IMR-90 (cell line): ENCODE measurements around the gene KATNAL2. TPM values are rescaled to one million over a fixed set of nuclear protein-coding genes. Genes with fewer than 3 reads are reported as not detected.

Experiments used
- ATAC-seq: fragments of 200-7000 bp; cut with Tn5 transposase; 2 replicates; pipeline ENCODE4 v1.9.1; 2020; ENCODE audit warnings: low read depth, mild to moderate bottlenecking, moderate library complexity
- BruUV-seq: library from RNA; stranded (reverse); fragments of 400-500 nt; replicated peaks from 2 replicates; lab custom pipeline; 2021; lab: Mats Ljungman, UMichigan
- CTCF ChIA-PET: fragments of 300-600 bp; formaldehyde crosslinking; extraction: SDS; loops from one replicate; lab custom pipeline; 2021; ENCODE audit warnings: antibody characterized with exemption; lab: Yijun Ruan, JAX
- POLR2A ChIA-PET: fragments of 300-600 bp; sonication (Branson Sonifier 250); formaldehyde crosslinking; loops from one replicate; lab custom pipeline; 2022; ENCODE audit warnings: antibody characterized with exemption; ENCODE audit not compliant: unreplicated experiment; lab: Charles Lee
- DNase-seq: peaks from one replicate; pipeline ENCODE4 v3.0.0; 2013
- H2AFZ ChIP-seq: replicated peaks from 2 replicates; pipeline ENCODE3; 2013; ENCODE audit warnings: low read length, mild to moderate bottlenecking; ENCODE audit not compliant: poor library complexity
- H2AK5ac ChIP-seq: 2 replicates; pipeline ENCODE4 v1.6.1; 2013; ENCODE audit warnings: low read depth, low read length, inconsistent platforms
- H2AK9ac ChIP-seq: replicated peaks from 2 replicates; pipeline ENCODE3; 2013; ENCODE audit warnings: mild to moderate bottlenecking, low read depth, low read length, moderate library complexity; ENCODE audit not compliant: poor library complexity
- H2BK120ac ChIP-seq: 2 replicates; pipeline ENCODE4 v1.6.1; 2013; ENCODE audit warnings: low read depth, low read length, inconsistent platforms
- H2BK15ac ChIP-seq: 3 replicates; pipeline ENCODE4 v1.6.1; 2013; ENCODE audit warnings: low read depth, low read length, inconsistent platforms
- H2BK20ac ChIP-seq: 2 replicates; pipeline ENCODE4 v1.6.1; 2013; ENCODE audit warnings: low read depth, mild to moderate bottlenecking, inconsistent platforms, low read length, moderate library complexity
- H2BK5ac ChIP-seq: 2 replicates; pipeline ENCODE4 v1.6.1; 2013; ENCODE audit warnings: mild to moderate bottlenecking, low read depth, low read length, inconsistent platforms; ENCODE audit not compliant: poor library complexity, severe bottlenecking
- H3K14ac ChIP-seq: replicated peaks from 2 replicates; pipeline ENCODE4 v1.6.1; 2013; ENCODE audit warnings: low read depth, low read length, inconsistent platforms
- H3K18ac ChIP-seq: 2 replicates; pipeline ENCODE4 v1.6.1; 2013; ENCODE audit warnings: low read depth, low read length, control low read depth
- H3K23ac ChIP-seq: 2 replicates; pipeline ENCODE4 v1.6.1; 2013; ENCODE audit warnings: low read depth, low read length, inconsistent platforms
- H3K27ac ChIP-seq: 2 replicates; pipeline ENCODE4 v1.5.1; 2013; ENCODE audit warnings: mild to moderate bottlenecking, control low read depth, low read length; ENCODE audit not compliant: insufficient read depth
- H3K27me3 ChIP-seq: 2 replicates; pipeline ENCODE4 v1.6.1; 2013; ENCODE audit warnings: low read length; ENCODE audit not compliant: control insufficient read depth, insufficient read depth
- H3K36me3 ChIP-seq: 2 replicates; pipeline ENCODE4 v1.6.1; 2013; ENCODE audit warnings: low read length, mixed read lengths; ENCODE audit not compliant: control insufficient read depth, insufficient read depth
- H3K4ac ChIP-seq: 2 replicates; pipeline ENCODE4 v1.6.1; 2013; ENCODE audit warnings: low read depth, low read length, inconsistent platforms
- H3K4me1 ChIP-seq: 2 replicates; pipeline ENCODE4 v1.6.1; 2013; ENCODE audit warnings: low read length, mixed read lengths; ENCODE audit not compliant: control insufficient read depth, insufficient read depth
- H3K4me2 ChIP-seq: 2 replicates; pipeline ENCODE4 v1.6.1; 2013; ENCODE audit warnings: low read depth, mild to moderate bottlenecking, control low read depth, low read length, moderate library complexity
- H3K4me3 ChIP-seq: 2 replicates; pipeline ENCODE4 v1.5.1; 2013; ENCODE audit warnings: low read depth, mild to moderate bottlenecking, control low read depth, low read length, moderate library complexity; ENCODE audit not compliant: insufficient read depth
- H3K56ac ChIP-seq: 2 replicates; pipeline ENCODE4 v1.6.1; 2013; ENCODE audit warnings: low read length, inconsistent platforms; ENCODE audit not compliant: insufficient read depth; ENCODE audit errors: extremely low read depth
- H3K79me1 ChIP-seq, 2 experiments: 2 replicates each; pipeline ENCODE4 v1.6.1; 2013; ENCODE audit warnings: low read length in 2 of 2, inconsistent platforms in 1 of 2, low read depth in 1 of 2
- H3K9ac ChIP-seq: 2 replicates; pipeline ENCODE4 v1.6.1; 2013; ENCODE audit warnings: low read depth, low read length, control low read depth
- H3K9me1 ChIP-seq: 2 replicates; pipeline ENCODE4 v1.6.1; 2013; ENCODE audit warnings: low read length, inconsistent platforms; ENCODE audit not compliant: insufficient read depth
- H3K9me3 ChIP-seq: 2 replicates; pipeline ENCODE4 v1.6.1; 2013; ENCODE audit warnings: low read length; ENCODE audit not compliant: control insufficient read depth, insufficient read depth
- H4K20me1 ChIP-seq: 2 replicates; pipeline ENCODE4 v1.6.1; 2013; ENCODE audit warnings: low read length, inconsistent platforms; ENCODE audit not compliant: insufficient read depth
- H4K5ac ChIP-seq: 2 replicates; pipeline ENCODE4 v1.6.1; 2013; ENCODE audit warnings: mild to moderate bottlenecking, low read depth, low read length, control low read depth
- H4K8ac ChIP-seq, 2 experiments: 2 replicates each; pipeline ENCODE4 v1.6.1; 2013; ENCODE audit warnings: low read depth in 2 of 2, low read length in 2 of 2, control low read depth in 1 of 2, inconsistent platforms in 1 of 2
- H4K91ac ChIP-seq: 2 replicates; pipeline ENCODE4 v1.6.1; 2013; ENCODE audit warnings: low read depth, low read length, inconsistent platforms; ENCODE audit not compliant: insufficient read depth
- MXI1 ChIP-seq: IDR thresholded peaks from 2 replicates; pipeline ENCODE4 v1.6.1; 2012; ENCODE audit warnings: low read depth, mild to moderate bottlenecking, low read length, moderate library complexity, borderline replicate concordance
- POLR2A ChIP-seq: IDR thresholded peaks from 2 replicates; pipeline ENCODE4 v1.6.1; 2012; ENCODE audit warnings: mild to moderate bottlenecking, low read depth, low read length
- RAD21 ChIP-seq: IDR thresholded peaks from 2 replicates; pipeline ENCODE4 v1.6.1; 2012; ENCODE audit warnings: low read length, improper control_type of control experiment
- SMC3 ChIP-seq: fragments of 150-350 bp; IDR thresholded peaks from 2 replicates; pipeline ENCODE4 v1.6.1; 2016; ENCODE audit warnings: low read depth, mild to moderate bottlenecking, antibody characterized with exemption, low read length, moderate library complexity
- WGBS, 2 experiments: methylation state at CpG; one replicate each; pipeline versions ENCODE4 v1.1.5 to v1.1.7; 2013; ENCODE audit warnings: missing lambda C conversion rate in 2 of 2; ENCODE audit not compliant: insufficient read length in 1 of 2; ENCODE audit errors: extremely low coverage in 2 of 2; 5-methylcytosine and 5-hydroxymethylcytosine counted together
- dilution Hi-C: fragments of 300-500 bp; cut with HindIII; formaldehyde crosslinking; loops from one replicate; pipeline ENCODE4 v1.14.3; 2018; ENCODE audit warnings: low sequenced_read_pairs; ENCODE audit not compliant: unreplicated experiment
- in situ Hi-C: fragments of 300-500 bp; cut with MboI; formaldehyde crosslinking; loops from 3 replicates; pipeline ENCODE4 v1.14.3; 2019; ENCODE audit warnings: low sequenced_read_pairs, inconsistent platforms, mixed read lengths
- intact Hi-C: fragments of 100-400 bp; cut with micrococcal nuclease; formaldehyde crosslinking; loops from 2 replicates; pipeline ENCODE4 v1.10.0; 2022
- polyA plus RNA-seq, 3 experiments: library from polyadenylated mRNA; depleted of rRNA; stranded (reverse); fragments of >200 nt; gene quantifications; 2 replicates each; pipeline ENCODE4 v1.2.3, GENCODE V29; 2012; ENCODE audit warnings: low replicate concordance in 1 of 3
- total RNA-seq: library from RNA; depleted of rRNA; stranded (reverse); fragments of >200 nt; gene quantifications from 2 replicates; pipeline ENCODE4 v1.2.3, GENCODE V29; 2012

Gene KATNAL2
- total and polyA plus RNA-seq, 2 of the 4 experiments (the other 2 are of a cell fraction) = 0.90 to 2.3 TPM

DNA sequence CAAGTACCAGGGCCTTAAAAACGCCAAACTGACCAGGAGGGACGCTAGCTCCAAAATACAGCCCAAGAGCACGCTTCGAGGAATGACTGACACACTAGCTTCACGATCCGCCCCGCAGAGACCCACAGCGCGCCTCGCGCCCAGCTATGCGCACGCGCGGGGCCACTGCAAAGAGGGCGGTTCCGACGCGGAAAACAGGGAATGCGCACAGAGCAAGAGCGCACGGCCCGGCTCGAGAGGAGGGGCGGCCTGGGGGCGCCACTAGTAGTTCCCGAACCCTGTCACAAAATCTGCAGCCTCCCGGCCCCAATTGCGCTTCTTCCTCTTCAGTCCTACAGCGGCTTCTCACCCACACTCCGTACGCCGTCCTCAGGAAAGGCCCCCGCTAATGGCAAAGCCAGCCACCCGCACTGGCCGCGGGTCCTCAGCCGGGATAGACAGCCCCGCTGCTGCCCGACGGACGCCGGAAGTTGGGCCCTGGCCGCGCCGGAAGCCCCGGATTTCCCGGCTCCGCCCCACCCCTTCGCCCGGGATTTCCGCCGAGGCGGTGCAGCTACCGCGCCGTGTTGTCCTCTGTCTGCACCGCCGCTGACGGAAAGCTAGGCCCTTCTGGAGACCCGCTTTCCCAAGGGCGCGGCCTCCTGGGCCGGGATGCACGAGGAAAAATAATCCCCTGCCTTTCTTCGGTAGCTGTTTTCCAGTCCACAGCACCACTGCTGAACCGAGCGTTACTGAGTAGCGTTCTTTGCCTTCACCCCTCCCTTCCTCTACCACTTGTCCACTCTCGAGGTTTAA, 232.8 kb downstream of the KATNAL2 start, which contains the start of gene HDHD2:
TSS of gene HDHD2 (minus strand) at position 472 of the 795 bp plus-strand sequence. CDS start 14,061 bp downstream, outside the sequence.
- Histone ChIP-seq H3K4me3 (peak within 1 kb of the TSS; percentile 77), H3K4me2 (peak within 1 kb of the TSS; percentile 91), H3K9me3 (no peaks in the 10 kb centered on the region), H2BK20ac (no peak within 1 kb of the TSS), H2BK120ac (peak within 1 kb of the TSS; percentile 51), H3K23ac (peak within 1 kb of the TSS; percentile 99), H4K20me1 (no peaks in the 10 kb centered on the region), H2BK15ac (peak within 1 kb of the TSS; percentile 29; the same call in 1 of the 3 replicates), H4K8ac (peak within 1 kb of the TSS; percentile 95 to 99), H2AK9ac (peak within 1 kb of the TSS; percentile 99), H4K91ac (peak within 1 kb of the TSS; percentile 91), H3K9me1 (peaks cover 9% of the 10 kb centered on the region), H2BK5ac (peak within 1 kb of the TSS; percentile 90), H3K36me3 (peaks cover 2% of the 10 kb centered on the region; the same call in 1 of the 2 replicates), H3K56ac (peak within 1 kb of the TSS; percentile 98), H3K27me3 (no peaks in the 10 kb centered on the region), H4K5ac (peak within 1 kb of the TSS; percentile 92), H3K9ac (peak within 1 kb of the TSS; percentile 98), H3K79me1 (peaks cover 13 to 46% of the 10 kb centered on the region in 2 experiments), H3K4ac (peak within 1 kb of the TSS; percentile 94), H3K4me1 (peaks cover 5% of the 10 kb centered on the region), H2AFZ (peak within 1 kb of the TSS; percentile 98), H2AK5ac (peak within 1 kb of the TSS; percentile 90), H3K27ac (peak within 1 kb of the TSS; percentile 95), H3K18ac (peak within 1 kb of the TSS; percentile 63), H3K14ac (peak within 1 kb of the TSS; percentile 98)
- POLR2A ChIA-PET = interaction anchor here (0.5 to 0.6 kb wide), 2 partner anchors 15 to 265 kb away, joined by 3 to 4 read pairs; no protein-coding TSS in a partner anchor
- intact Hi-C loops = loop anchor here (1.0 kb wide), 2 partner anchors 25 to 39 kb away; no protein-coding TSS in a partner anchor
- WGBS, 2 experiments = 3% methylated on average over 40 of the region's 70 CpGs; no CpG with 5 or more reads in 1 of the 2 experiments
- dilution Hi-C loops = no loop called here
- DNase-seq (peak; percentile 69), ATAC-seq (peak; percentile 92)
- in situ Hi-C loops = no loop called here
- no TSS peak for BruUV-seq
- peak; percentile 66; the same call in 1 of the 2 replicates for TF ChIP-seq POLR2A
- TF ChIP-seq RAD21 = no peak
- TF ChIP-seq SMC3 = no peak
- peak; percentile 45 for TF ChIP-seq MXI1
- CTCF ChIA-PET = interaction anchor here (1.2 kb wide), 1 partner anchor 36 kb away, joined by 3 read pairs; no protein-coding TSS in a partner anchor
